Brain microvascular endothelial cell (primary cell): ENCODE data around the gene SLC25A34.
"Not testable (repeated sequence)": the region's sequence is repeated elsewhere in the genome, so short reads cannot be mapped to it uniquely, and the experiment has no call there.

ENCODE experiments used
- DNase-seq: peaks from one replicate; pipeline ENCODE4 v3.0.0-alpha.2; 2020
- H3K27ac ChIP-seq: fragments of 250-450 bp; sonication (Bioruptor Pico); 2 replicates; pipeline ENCODE4 v1.5.1; 2020; ENCODE audit warnings: mild to moderate bottlenecking, moderate library complexity
- H3K27me3 ChIP-seq: fragments of 250-450 bp; sonication (Bioruptor Pico); replicated peaks from 2 replicates; pipeline ENCODE4 v1.5.1; 2020; ENCODE audit warnings: mild to moderate bottlenecking
- H3K36me3 ChIP-seq: fragments of 250-450 bp; sonication (Bioruptor Pico); replicated peaks from 2 replicates; pipeline ENCODE4 v1.5.1; 2020; ENCODE audit warnings: mild to moderate bottlenecking
- H3K4me3 ChIP-seq: 2 replicates; pipeline ENCODE4 v1.5.1; 2011; ENCODE audit warnings: low read depth, mild to moderate bottlenecking, control low read depth, low read length, moderate library complexity
- CTCF ChIP-seq: IDR thresholded peaks from 2 replicates; pipeline ENCODE4 v1.5.1; 2011; ENCODE audit warnings: low read depth, mild to moderate bottlenecking, moderate library complexity, low read length, control low read depth, inconsistent platforms; ENCODE audit errors: missing control alignments
- in situ Hi-C: cut with HindIII; loops from 2 replicates; pipeline ENCODE4 v1.10.0; 2017; ENCODE audit warnings: low sequenced_read_pairs, low pct_ligation_motif_present

Gene SLC25A34

GRCh38 chr1:15693371-15693770, 42.7 kb upstream of the SLC25A34 start:
- Histone ChIP-seq H3K36me3 (peaks cover 2% of the 10 kb centered on the region), H3K4me3 (no peak overlapping the region), H3K27ac (no peak overlapping the region), H3K27me3 (no peaks in the 10 kb centered on the region)
- in situ Hi-C loops, result no loop called here
- DNase-seq, result no peak
- no peak for TF ChIP-seq CTCF

GRCh38 chr1:15696956-15697521, 39.0 kb upstream of the SLC25A34 start:
- in situ Hi-C loops, result no loop called here
- DNase-seq, result no peak
- Histone ChIP-seq H3K27me3 (no peaks in the 10 kb centered on the region), H3K27ac (no peak overlapping the region), H3K4me3 (no peak overlapping the region), H3K36me3 (peaks cover 2% of the 10 kb centered on the region)
- TF ChIP-seq CTCF, result no peak

- peaks cover 2% of the 10 kb centered on the region for H3K36me3 ChIP-seq
- DNase-seq, result no peak
- no peak overlapping the region for H3K4me3 ChIP-seq
- in situ Hi-C loops, result no loop called here
- TF ChIP-seq CTCF, result no peak
- no peak overlapping the region for H3K27ac ChIP-seq
- H3K27me3 ChIP-seq, result no peaks in the 10 kb centered on the region
Measured at GRCh38 chr1:15698201-15698600, 37.9 kb upstream of the SLC25A34 start.

GRCh38 chr1:15699321-15699720, 36.7 kb upstream of the SLC25A34 start:
- H3K27me3 ChIP-seq, H3K4me3 ChIP-seq, in situ Hi-C loops, H3K27ac ChIP-seq, DNase-seq, H3K36me3 ChIP-seq: not testable (repeated sequence)

GRCh38 chr1:15700508-15700907, 35.5 kb upstream of the SLC25A34 start:
- Histone ChIP-seq H3K4me3 (no peak overlapping the region), H3K27me3 (no peaks in the 10 kb centered on the region), H3K36me3 (peaks cover 2% of the 10 kb centered on the region), H3K27ac (no peak overlapping the region)
- in situ Hi-C loops, result no loop called here
- DNase-seq, result no peak
- TF ChIP-seq CTCF, result no peak

- no peak for TF ChIP-seq CTCF
- in situ Hi-C loops, result no loop called here
- H3K4me3 ChIP-seq, result no peak overlapping the region
- no peaks in the 10 kb centered on the region for H3K36me3 ChIP-seq
- DNase-seq, result no peak
- H3K27ac ChIP-seq, result no peak overlapping the region
- H3K27me3 ChIP-seq, result no peaks in the 10 kb centered on the region
Measured at GRCh38 chr1:15701784-15702183, 34.3 kb upstream of the SLC25A34 start.
